RCC 7860 (cell line): ENCODE results near the gene ENPP6.

Source experiments
- DNase-seq: peaks from one replicate; pipeline ENCODE4 v3.0.0-alpha.2; 2015; ENCODE audit warnings: low spot score
- FAIRE-seq: peaks from 2 replicates; lab custom pipeline; 2012; peaks lifted over from hg19 to GRCh38; lab: Jason Lieb, UNC

Gene ENPP6

DNA sequence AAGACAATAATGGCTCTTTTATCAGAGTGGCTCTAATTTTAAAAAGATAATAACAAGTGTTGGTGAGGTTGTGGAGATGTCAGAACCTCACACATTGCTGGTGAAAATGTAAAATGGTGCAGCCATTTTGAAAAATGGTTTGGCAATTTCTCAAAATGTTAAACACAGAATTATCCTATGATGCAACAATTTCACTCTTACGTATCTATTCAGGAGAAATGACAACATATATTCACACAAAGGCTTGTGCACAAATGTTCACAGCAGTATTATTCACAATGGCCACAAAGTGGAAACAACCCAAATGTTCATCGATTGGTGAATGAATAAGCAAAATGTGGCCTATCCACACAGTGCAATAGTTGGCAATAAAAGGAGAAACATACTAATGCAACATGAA, 24.7 kb downstream of the ENPP6 start:
- FAIRE-seq, result no peak
- DNase-seq, result no peak

DNA sequence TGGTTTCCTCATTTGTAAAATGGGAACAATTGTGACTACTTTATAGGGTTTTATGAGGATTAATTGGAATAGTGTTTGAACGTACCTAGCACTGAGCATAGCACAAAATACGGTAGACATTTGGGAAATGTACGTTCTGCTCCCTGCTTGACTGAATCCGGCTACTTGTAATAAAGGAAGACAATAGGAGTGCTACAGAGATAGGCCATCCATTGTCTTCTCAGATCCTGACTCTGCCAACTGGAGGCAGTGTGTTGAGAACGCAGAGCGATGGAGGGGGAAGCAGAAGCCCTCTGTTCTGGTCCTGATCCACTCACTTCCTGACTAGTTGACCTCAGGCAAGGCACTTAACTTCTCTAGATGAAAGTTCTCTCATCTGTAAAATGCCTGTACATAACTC, 26.4 kb downstream of the ENPP6 start:
- FAIRE-seq (no peak), DNase-seq (no peak)

DNA sequence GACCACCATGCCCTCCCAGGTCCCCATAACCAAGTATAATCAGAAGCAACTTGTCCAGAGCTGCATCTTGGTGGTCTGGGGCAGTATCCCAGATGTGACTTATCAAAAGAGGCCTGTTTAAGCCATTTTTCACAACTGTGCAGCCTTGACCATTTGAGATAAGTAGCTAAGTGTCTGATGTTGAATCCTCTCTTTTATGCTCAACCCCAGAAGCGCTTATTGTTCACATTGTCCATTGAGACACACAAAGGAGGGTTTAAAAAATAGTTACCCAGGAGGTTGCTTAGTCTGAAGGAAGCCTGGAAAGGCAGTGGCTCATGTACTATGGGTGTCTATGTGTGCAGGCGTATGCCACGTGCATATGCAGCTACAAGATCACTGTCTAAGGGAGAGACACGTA, 27.0 kb downstream of the ENPP6 start:
- DNase-seq (no peak), FAIRE-seq (no peak)

DNA sequence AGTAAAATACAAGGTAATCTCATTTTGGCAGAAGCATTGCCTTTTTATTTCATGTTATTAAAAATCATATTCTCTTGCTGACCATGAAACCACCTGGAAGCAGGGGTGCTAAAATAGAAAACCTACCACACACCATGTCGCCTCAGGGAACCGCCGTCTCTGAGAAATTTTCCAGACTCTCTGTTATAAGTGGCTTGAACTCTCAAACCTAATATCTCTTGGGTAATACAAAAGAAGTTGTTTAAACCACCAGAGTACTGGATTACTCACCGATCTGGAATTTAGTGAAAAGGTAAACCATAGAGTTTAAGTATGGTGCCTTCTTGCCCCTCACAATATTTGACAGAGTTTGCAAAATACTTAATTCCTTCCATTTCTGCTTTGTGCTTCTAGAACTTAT, 27.7 kb downstream of the ENPP6 start:
- DNase-seq, result no peak
- no peak for FAIRE-seq

DNA sequence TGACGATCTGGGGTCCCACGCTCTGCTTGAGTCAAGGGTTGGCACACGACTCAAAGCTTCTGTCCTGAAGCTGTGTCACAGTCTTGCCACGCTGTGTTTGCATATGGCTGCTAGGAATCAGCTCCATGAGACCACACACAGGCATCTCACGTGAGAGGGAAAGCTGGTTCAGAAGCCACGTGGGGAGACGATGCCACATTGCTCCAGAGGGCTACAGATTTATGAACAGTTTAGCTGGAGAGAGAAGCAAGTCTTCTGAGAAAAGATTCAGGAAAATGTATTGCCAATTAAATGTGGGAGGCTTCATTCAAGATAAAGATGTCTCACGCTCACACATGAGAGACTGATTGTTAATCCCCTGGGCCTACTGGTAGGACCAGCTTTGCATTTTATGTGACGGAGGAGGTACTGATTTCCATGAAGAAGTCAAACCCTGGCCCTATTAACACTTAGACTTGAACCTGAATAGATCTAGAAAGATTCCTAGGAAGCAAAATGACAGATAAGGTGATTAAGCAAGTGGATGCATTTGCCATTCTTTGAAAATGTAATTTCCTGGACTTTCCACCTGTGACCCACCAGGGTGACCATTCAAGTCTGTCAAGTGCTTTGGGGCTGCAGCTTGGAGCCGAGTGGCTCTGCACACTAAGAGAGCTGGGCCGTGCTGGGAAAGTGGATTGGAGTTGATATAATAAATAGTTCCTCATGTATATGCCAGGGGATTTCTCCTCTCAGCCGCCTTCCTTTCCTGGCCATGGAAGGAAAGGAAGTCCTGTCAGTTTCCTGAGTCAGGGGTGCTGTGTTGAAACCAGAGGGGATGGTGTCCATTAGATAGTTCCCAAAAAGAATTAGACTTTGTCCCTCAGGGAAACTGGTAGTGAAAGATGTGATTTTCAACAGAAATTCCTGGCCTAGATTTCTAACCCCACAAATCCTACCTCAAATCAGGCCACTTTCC, 29.0 kb downstream of the ENPP6 start:
- FAIRE-seq (no peak), DNase-seq (no peak)

DNA sequence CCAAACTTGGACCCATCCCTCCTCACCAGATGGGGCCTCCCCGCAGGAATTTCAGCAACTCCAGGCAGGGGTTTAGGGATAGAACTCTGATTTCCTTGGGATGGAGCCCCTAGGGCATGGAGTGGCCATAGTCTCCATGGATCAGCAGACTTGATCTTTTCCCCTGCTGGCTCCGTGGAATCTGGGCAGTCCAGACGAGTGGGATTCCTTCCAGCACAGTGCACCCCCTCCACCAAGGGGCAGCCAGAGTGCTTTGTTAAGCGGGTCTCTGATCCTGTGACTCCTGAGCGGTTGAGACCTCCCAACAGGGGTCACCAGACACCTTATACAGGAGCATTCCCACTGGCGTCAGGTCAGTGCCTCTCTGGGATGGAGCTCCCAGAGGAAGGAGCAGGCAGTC, 40.4 kb downstream of the ENPP6 start:
- no peak for FAIRE-seq
- no peak for DNase-seq

DNA sequence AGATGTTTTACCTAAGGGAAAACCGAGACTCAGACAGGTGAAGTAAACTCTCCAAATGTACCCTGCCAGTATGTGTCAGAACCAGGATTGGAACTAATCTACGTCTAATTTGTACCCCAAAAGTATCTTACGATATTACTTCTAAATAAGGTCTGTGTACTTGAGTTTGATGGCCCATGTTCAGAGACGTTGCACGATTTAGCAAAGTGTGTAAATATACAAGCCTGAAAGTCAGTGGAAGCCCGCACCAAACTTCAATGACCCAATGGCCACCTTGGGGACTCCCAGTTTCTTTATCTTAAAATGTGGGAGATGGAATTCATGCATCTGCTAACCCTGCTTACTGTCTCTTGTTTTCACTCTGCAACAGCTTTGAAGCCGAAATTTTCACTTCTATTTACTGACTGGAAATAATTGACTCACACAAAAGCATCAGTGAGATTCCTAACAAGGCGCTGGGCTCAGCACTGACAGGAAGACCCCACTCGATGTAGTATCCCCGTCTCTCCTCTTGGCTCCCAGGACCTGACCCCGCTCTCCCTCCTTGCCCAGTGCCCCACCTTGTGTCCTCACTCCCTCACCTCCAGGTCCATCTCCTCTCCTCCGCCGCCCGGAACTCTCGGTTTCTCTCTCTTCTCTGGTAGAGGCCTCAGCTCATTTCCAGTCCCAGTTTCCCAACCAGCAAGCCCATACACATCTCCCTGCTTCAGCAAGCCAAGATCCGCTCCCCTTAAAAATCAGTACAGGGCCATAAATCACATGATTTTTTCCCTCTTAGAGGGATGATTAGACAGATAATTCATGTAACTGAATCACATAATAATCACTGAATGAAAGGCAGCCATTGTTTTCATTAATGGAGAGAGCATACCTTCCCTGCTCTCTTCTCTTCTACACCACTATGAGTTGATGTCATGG, 42.8 kb downstream of the ENPP6 start:
- FAIRE-seq (no peak), DNase-seq (no peak)

DNA sequence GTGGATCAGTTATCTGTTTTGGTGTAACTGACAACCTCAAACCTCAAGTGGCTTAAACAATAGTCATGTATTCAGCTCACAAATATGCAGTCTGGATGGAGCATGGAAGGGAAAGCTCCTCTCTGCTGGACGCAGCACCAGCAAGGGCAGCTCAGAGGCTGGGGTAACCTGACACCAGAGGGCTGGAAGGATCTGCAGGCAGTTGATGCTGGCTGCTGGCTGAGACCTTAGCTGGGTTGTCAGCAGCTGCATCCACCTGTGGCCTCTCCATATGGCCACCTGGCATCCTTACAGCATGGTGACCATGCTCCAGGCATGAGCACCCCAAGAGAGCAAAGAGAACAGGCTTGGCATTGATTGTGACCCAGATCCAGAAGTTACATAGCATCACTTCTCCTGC, 46.7 kb downstream of the ENPP6 start:
- DNase-seq (no peak), FAIRE-seq (no peak)

DNA sequence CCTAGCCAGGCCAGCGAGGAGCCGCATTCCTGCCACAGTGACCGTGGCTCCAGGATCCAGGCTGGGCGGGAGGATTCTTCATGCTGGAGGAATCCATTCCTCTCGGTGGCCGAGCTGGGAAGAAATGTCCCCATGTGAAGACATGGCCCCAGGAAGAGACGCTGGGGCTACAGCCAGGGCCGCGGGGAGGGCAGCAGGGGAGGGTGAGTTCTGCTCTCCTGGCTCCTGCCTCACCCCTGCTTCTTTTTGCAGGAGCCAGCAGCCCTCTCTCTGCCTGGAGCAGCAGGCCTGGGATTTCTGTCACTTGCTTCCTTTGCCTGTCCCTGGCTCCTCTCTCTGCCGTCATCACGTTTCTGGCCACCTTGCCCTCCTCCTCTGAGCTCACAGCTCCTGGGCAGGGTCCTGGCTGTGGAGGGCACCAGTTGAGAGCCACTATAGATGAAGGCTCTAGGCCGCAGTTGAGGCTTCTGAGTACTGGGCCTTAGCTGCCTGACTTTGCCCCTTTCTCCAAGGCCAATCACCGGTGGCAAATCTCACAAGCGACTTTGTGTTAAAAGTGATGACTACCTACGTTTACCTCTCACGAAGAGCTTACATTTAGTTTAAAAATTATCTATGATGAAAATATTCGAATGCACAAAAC, 48.3 kb downstream of the ENPP6 start:
- FAIRE-seq (no peak), DNase-seq (no peak)

DNA sequence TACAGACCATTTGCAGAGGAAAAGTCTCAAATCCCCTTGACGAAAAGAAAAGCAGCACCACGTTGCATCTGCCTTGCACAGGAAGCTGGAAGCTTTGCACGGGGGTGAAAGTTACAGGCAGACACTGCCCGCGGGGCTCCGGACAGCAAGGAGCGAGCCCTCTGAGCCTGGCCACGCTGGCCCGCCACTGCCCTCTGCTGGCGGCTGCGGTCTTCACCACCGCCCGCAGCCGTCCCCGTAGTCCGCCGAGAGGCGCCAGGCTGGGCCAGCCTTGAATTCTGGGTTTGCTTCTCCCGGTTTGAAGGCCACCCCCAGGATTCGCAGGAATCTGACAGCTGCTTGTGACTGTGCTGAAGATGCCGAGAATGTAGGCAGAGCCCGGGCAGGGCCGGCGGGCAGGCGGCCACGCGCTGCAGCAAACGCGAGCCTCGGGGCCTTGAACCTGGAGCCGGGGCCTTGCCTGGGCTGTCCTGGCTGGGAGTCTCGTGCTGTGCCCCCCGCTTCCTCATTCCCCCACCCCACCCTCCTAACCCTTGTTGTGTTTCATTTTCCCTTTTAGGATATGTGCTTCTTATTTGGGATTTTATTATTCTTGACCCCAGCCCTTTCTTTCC, 49.2 kb downstream of the ENPP6 start:
- FAIRE-seq, result no peak

DNA sequence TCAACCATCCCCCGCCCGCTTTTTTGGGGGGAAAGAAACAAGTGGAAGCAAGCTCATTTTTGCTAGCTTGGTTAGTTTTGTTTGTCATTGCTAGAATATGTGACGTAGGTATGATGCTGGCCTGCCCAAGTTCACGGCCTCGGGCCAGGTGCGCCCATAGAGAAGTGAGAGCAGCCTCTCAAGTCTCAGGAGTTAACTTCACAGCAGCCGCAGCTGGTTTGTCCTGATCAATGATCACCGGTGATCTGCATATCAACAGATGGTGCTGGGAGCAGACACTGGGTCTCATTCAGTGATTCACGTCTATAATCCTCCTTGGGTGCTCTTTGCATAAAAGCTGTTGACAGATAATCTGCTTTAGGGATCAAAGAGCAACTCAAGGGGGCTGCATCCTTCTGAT, 50.1 kb downstream of the ENPP6 start:
- FAIRE-seq (no peak), DNase-seq (no peak)

More for the DNA sequence above, 49.2 kb downstream of the ENPP6 start:
- peak; percentile 4 for DNase-seq

DNA sequence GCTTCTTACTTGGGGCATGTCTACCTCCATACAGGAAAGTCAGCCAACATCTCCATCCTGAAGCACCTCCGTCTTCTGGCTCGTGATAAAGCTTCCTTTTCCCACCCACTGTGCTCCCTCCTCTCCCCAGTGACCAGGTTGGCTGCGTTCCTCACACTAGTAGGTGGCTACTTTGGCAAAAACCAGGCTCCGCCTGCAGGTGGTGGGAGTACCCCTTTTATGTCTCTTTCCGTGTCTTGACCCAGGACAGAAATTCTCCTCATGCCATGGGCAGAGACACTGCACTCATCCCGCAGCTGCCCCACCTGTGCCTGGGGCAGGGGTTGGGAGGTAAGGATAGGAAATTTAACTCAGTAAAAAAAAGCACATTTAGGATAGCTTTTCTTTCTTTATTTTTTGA, 50.9 kb downstream of the ENPP6 start:
- FAIRE-seq, result no peak
- DNase-seq, result no peak

DNA sequence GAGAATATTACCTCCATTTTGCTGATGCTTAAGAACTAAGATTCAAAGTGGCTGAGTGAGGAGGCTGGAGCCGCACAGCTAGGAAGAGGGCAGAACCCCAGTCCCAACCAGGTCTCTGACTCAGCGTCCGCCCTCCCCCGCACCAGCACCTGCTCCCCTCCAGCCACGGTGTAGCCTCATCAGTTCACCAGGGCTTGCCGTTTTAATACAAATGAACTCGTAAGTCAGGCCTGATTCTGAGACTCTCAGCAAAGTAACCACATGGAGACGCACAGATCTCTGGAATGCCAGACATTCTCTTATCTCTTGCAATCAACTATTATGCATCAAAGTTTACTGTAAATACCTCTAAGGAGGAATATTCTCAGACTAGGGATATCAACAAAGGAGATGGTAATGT, 52.4 kb downstream of the ENPP6 start:
- FAIRE-seq, result no peak

DNA sequence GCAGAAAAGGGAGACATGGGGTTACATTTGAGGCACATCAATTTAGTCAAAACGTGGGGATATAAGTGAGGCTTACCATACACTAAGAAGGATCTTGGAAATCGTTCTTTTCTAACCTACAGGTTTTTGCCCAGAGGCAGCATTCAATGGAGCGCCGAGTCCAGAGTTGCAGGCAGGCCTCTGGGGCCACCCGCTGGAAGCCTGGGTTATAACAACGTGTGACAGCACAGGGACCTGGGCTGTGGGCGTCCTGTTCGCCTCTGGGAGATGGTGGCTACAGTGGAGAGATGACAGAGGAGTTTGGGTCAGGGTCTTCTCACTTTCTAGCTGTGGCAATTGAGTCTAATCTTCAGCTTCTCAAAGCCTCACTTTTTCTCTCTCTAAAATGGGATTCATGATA, 53.9 kb downstream of the ENPP6 start:
- no peak for FAIRE-seq
- peak; percentile 3 for DNase-seq

More for the DNA sequence above, 52.4 kb downstream of the ENPP6 start:
- DNase-seq, result peak; percentile 3

DNA sequence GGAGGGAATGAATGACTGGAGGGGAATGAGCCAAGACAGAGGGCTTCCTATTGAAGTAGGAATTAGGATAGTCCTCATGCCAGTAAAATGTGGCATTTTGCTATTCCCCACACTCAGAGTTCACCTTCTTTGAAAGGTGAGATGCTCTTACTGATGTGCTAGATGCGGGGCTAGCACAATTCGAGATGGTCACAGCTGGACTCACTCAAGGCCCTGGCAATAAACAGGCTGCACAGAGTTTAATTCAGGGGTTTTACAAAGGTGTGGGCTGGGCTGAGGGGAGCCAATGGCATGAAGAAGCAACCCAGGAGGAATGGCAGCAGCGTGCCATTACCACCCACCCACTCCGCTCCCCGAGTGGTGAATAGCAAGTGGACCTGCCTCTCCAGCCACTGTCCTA, 55.1 kb downstream of the ENPP6 start:
- no peak for FAIRE-seq
- no peak for DNase-seq

DNA sequence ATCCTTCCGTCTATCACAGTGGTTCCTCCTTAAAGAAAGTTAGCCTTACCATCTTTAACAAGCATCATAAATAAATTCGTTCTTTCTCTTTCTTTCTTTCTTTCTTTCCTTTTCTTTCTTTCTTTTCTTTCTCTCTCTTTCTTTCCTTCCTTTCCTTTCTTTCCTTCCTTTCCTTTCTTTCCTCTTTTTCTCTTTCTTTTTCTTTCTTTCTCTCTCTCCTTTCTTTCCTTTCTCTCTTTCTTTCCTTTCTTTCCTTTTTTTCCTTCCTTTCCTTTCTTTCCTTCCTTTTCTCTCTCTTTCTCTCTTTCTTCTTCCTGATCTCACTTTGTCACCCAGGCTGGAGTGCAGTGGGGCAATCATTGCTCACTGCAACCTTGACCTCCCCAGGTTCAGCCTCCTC, 60.4 kb downstream of the ENPP6 start:
- DNase-seq (no peak), FAIRE-seq (no peak)

DNA sequence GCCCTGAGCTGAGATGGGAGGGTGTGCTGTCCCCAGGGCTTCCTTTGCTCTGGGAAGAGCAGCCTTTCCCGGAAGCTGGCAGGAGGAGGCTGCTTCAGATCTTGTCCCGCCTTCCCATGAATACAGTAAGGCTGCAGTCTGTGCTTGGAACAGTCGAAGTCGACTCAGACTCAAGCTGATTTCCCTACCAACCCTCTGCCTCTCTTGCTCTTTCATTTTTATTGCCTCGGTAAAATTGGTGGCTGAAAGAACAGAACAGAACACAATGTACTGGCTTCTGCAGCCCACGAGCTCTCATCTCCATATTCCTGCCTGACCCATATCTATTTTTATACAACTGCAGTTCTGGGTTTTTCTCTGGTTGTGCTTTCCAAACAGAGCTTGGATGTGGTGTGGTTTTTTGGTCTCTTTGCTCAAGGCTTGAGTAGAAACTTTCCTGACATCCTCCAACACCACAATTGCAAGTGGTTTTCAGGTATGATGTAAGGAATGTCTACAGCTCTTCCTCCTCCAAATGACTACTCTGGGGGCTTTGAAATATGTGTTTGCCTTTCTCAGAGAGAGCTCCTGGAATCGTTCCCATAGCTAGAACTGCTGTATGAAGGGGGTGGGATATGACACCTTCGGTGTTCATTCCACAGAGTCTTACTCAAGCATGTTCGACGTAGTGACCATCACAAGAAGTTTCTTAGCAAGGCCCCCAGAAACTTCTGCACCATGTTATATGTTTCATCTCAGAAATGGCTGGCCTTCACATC, 61.3 kb downstream of the ENPP6 start:
- FAIRE-seq, result no peak
- no peak for DNase-seq

DNA sequence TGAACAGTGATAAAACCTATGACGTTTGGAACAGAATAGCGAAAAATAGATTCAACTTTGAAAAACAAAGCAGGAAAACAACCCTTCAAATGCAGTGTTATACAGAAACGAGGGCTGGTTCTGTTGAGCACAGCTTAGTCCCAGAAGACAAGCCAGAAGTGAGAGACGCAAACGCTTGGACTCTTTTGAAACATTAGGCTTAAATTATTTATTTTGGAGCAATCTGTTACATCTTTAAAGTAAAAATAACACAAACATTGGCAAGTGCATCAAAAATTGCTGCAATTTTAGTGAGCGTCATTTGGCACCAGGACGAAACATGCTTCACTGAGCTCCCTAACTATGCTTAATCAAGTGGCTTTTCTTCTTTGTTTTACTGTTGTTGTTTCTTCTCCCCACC, 63.5 kb downstream of the ENPP6 start:
- no peak for FAIRE-seq
- DNase-seq, result no peak

DNA sequence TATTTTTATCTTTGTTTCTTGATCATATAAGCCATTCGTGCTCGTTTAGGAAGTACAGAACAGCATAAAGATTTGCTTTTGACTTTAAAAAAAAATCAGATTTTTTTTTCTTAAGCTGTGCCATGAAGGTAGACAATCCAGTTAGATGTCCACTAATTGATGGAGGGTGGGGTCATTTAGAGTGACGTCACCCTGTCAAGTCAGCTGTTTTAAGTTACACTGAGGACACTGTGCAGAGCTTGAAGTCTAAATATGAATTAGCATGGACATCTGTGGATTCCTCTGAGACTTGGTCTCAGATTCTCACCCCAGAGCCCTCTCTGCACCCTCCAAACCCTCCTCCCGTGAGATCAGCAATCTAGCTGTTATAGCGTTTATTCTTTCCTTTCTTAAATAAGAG, 63.9 kb downstream of the ENPP6 start:
- DNase-seq (no peak), FAIRE-seq (no peak)

DNA sequence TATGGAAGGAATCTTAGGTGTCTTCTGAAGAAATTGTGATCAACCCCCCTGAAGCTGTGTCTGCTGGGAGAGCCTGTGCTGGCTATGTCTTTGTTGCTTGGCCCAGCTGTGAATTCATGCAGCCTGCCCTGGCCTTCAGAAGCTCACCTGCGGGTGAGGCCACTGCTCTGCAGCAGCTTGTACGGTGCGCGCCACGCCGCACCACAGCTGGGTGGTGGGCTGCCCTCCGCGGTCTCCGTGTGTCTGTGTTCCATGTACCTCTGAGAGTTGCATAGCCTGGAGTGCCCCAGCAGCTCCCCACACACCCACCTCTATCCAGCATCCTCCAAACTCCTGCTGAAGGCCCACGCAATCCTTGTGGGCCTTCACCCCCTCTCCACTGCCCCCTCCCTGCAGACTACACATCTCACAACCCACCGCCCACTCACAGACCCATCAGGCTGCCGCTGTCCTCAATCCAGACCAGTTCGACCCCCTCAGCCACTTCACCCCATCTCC, 65.6 kb downstream of the ENPP6 start:
- FAIRE-seq, result no peak
- no peak for DNase-seq
